ENCODE measurements around the gene NPHP3. TPM values are rescaled to one million over a fixed set of nuclear protein-coding genes. Genes with fewer than 3 reads are reported as not detected.

The NPHP3 gene
- total RNA-seq, 1 experiment from 2014 or later, result 10.8 TPM

- no peak overlapping the region for H2BK20ac ChIP-seq (ENCODE audit: low read depth, low read length, poor library complexity, severe bottlenecking)
- Mint-ChIP-seq H3K4me3 (no peak overlapping the region), H3K27ac (no peak overlapping the region), H3K36me3 (ENCODE audit: insufficient read depth in 1 of 3, low read depth in 3 of 3) (no peaks in the 10 kb centered on the region), H3K4me1 (peaks cover 5% of the 10 kb centered on the region in 2 experiments), H3K9me3 (no peaks in the 10 kb centered on the region), H3K27me3 (ENCODE audit: low read depth) (no peaks in the 10 kb centered on the region)
- H3K27ac ChIP-seq (ENCODE audit: insufficient read length, low read depth, low read length), result no peak overlapping the region
- no peaks in the 10 kb centered on the region for H3K79me1 ChIP-seq (ENCODE audit: insufficient read depth, low read depth, low read length, poor library complexity, severe bottlenecking)
- H2BK5ac ChIP-seq (ENCODE audit: insufficient read length, low read length), result no peak overlapping the region
- H3K23me2 ChIP-seq (ENCODE audit: insufficient read length, low read depth, low read length, poor library complexity, severe bottlenecking), result peaks cover 12% of the 10 kb centered on the region
- no peaks in the 10 kb centered on the region for H4K20me1 ChIP-seq (ENCODE audit: control insufficient read depth, insufficient read depth, insufficient read length)
- no peak overlapping the region for H2BK120ac ChIP-seq (ENCODE audit: low read depth, low read length, poor library complexity, severe bottlenecking)
- no CpG with 5 or more reads among the region's 2 CpGs for WGBS (ENCODE audit: extremely low coverage, insufficient read length, low lambda C conversion rate)
- H4K8ac ChIP-seq (replicated peaks; ENCODE audit: insufficient read length, low read depth, low read length), result no peak overlapping the region
- no peak overlapping the region for H3K4ac ChIP-seq (ENCODE audit: low read depth, low read length)
- TF ChIP-seq CTCF (conservative IDR thresholded peaks at IDR 0.05), result no peak
- H3K4me1 ChIP-seq (ENCODE audit: insufficient read depth, low read length), result no peaks in the 10 kb centered on the region
- H3K79me2 ChIP-seq (ENCODE audit: insufficient read depth, low read length), result no peaks in the 10 kb centered on the region
- no peak for DNase-seq
- H3K9me3 ChIP-seq (ENCODE audit: control insufficient read depth, low read depth, low read length), result no peaks in the 10 kb centered on the region
- no peak overlapping the region for H3K56ac ChIP-seq (ENCODE audit: insufficient read length, low read depth, low read length)
- H3K14ac ChIP-seq (ENCODE audit: insufficient read depth, low read length), result no peak overlapping the region
- no peak overlapping the region for H3T11ph ChIP-seq (ENCODE audit: low read length)
- no peak overlapping the region for H3K9ac ChIP-seq (ENCODE audit: extremely low read depth, insufficient read length, low read length)
- no peak overlapping the region for H4K5ac ChIP-seq (ENCODE audit: insufficient read length, low read depth, low read length)
- no peak overlapping the region for H4K91ac ChIP-seq (ENCODE audit: insufficient read length, low read depth, low read length)
- no peak overlapping the region for H3K23ac ChIP-seq (ENCODE audit: insufficient read length, low read depth, low read length)
- H2AFZ ChIP-seq (ENCODE audit: low read length), result no peak overlapping the region
- no peak overlapping the region for H2BK15ac ChIP-seq (ENCODE audit: low read depth, low read length)
- H2BK12ac ChIP-seq (ENCODE audit: insufficient read length, low read depth, low read length), result no peak overlapping the region
- no peak overlapping the region for H2AK5ac ChIP-seq (ENCODE audit: insufficient read length, low read length)
- no peak overlapping the region for H3K4me2 ChIP-seq (ENCODE audit: insufficient read depth, insufficient read length, low read length)
- no peak overlapping the region for H3K18ac ChIP-seq (ENCODE audit: insufficient read length, low read depth, low read length)
- no peaks in the 10 kb centered on the region for H3K27me3 ChIP-seq (ENCODE audit: insufficient read depth, low read length)
Observed at GRCh38 chr3:132655471-132655870, 66.7 kb downstream of the NPHP3 start.

Data from H9 (cell line).